T-helper 2 cell treated with Interferon-gamma antibody and Interleukin-4, amounts not matched to agents 100 ng/mL and 5 ng/mL, for 36 hours (primary cell): ENCODE data around the gene SKI. TPM values are rescaled to one million over a fixed set of nuclear protein-coding genes. Genes with fewer than 3 reads are reported as not detected.

Source experiments
- intact Hi-C: fragments of 100-400 bp; cut with micrococcal nuclease; formaldehyde crosslinking; loops from one replicate; pipeline ENCODE4 v1.15.1; 2023
- total RNA-seq: library from RNA; stranded (reverse); gene quantifications from 2 replicates; pipeline ENCODE4 v1.2.3, GENCODE V29; 2022

Gene SKI
- total RNA-seq, 1 donor from 2014 or later: 61.6 TPM

- intact Hi-C loops: loop anchor here (2.0 to 10.0 kb wide), 2 partner anchors 111 to 353 kb away; no protein-coding TSS in a partner anchor
These were observed 34.4 kb upstream of the SKI start for GRCh38 chr1:2193514-2194281.

- intact Hi-C loops: loop anchor here (2.0 to 10.0 kb wide), 2 partner anchors 110 to 352 kb away; no protein-coding TSS in a partner anchor
These were observed 33.7 kb upstream of the SKI start, which contains the start of gene FAAP20 for GRCh38 chr1:2194319-2194897. Gene FAAP20, minus strand, starts transcription at chr1:2194772. Its CDS starts 23 bp downstream, at chr1:2194749.

- intact Hi-C loops: loop anchor here (1.0 to 10.0 kb wide), 4 partner anchors 10 to 352 kb away; partner anchors contain the start of gene PEX10
These were observed 33.0 kb upstream of the SKI start for GRCh38 chr1:2194898-2195673.

- intact Hi-C loops: loop anchor here (1.0 to 10.0 kb wide), 4 partner anchors 10 to 351 kb away; partner anchors contain the start of gene PEX10
These were observed 32.3 kb upstream of the SKI start for GRCh38 chr1:2195785-2196184.

- intact Hi-C loops: loop anchor here (10.0 kb wide), 1 partner anchor 108 kb away; no protein-coding TSS in a partner anchor
These were observed 31.0 kb upstream of the SKI start for GRCh38 chr1:2196901-2197638.

- intact Hi-C loops: loop anchor here (10.0 kb wide), 1 partner anchor 107 kb away; no protein-coding TSS in a partner anchor
These were observed 30.4 kb upstream of the SKI start for GRCh38 chr1:2197707-2198165.

- intact Hi-C loops: loop anchor here (10.0 kb wide), 1 partner anchor 106 kb away; no protein-coding TSS in a partner anchor
These were observed 29.5 kb upstream of the SKI start for GRCh38 chr1:2198571-2198970.

GRCh38 chr1:2199042-2199810 lies 28.9 kb upstream of the SKI start:
- intact Hi-C loops: loop anchor here (1.0 to 10.0 kb wide), 2 partner anchors 106 to 182 kb away; no protein-coding TSS in a partner anchor

GRCh38 chr1:2200308-2200943 lies 27.7 kb upstream of the SKI start:
- intact Hi-C loops: no loop called here

GRCh38 chr1:2201062-2201461 lies 27.1 kb upstream of the SKI start:
- intact Hi-C loops: no loop called here

GRCh38 chr1:2202008-2202575 lies 26.0 kb upstream of the SKI start:
- intact Hi-C loops: no loop called here

- intact Hi-C loops: no loop called here
These were observed 25.1 kb upstream of the SKI start for GRCh38 chr1:2202843-2203601.

- intact Hi-C loops: loop anchor here (2.0 kb wide), 4 partner anchors 27 to 383 kb away; partner anchors contain the start of genes PANK4 and PRXL2B
These were observed 24.3 kb upstream of the SKI start for GRCh38 chr1:2203671-2204414.

GRCh38 chr1:2204415-2205190 lies 23.5 kb upstream of the SKI start:
- intact Hi-C loops: loop anchor here (1.0 to 5.0 kb wide), 7 partner anchors 9 to 382 kb away; partner anchors contain the start of genes PANK4 and PRXL2B

GRCh38 chr1:2205191-2205952 lies 22.7 kb upstream of the SKI start:
- intact Hi-C loops: loop anchor here (1.0 to 5.0 kb wide), 7 partner anchors 10 to 381 kb away; partner anchors contain the start of genes PANK4 and PRXL2B
